Stimulated activated CD8-positive, alpha-beta memory T cell treated with anti-CD3 and anti-CD28 coated beads, Interleukin-2, amount 100 ng/mL, for 48 hours (primary cell): ENCODE measurements around the gene FSIP1.

ENCODE experiments used
- DNase-seq, 2 donors: peaks; one replicate each; pipeline ENCODE4 v3.0.0-alpha.2; 2020; ENCODE audit warnings: low read depth in 2 of 2

FSIP1 gene

GRCh38 chr15:39792025-39792843 is 9.6 kb upstream of the FSIP1 start:
- no peak for DNase-seq

- DNase-seq = no peak
Observed at GRCh38 chr15:39789736-39790135, 7.1 kb upstream of the FSIP1 start.

- DNase-seq = no peak
Observed at GRCh38 chr15:39788800-39789565, 6.3 kb upstream of the FSIP1 start.

GRCh38 chr15:39788108-39788507 is 5.5 kb upstream of the FSIP1 start:
- no peak for DNase-seq

- DNase-seq = no peak
Observed at GRCh38 chr15:39787479-39787878, 4.8 kb upstream of the FSIP1 start.

GRCh38 chr15:39786447-39787056 is 3.9 kb upstream of the FSIP1 start:
- DNase-seq = no peak

GRCh38 chr15:39785841-39786240 is 3.2 kb upstream of the FSIP1 start:
- DNase-seq = no peak

- no peak for DNase-seq
Observed at GRCh38 chr15:39785139-39785538, 2.5 kb upstream of the FSIP1 start.

- no peak for DNase-seq
Observed at GRCh38 chr15:39784638-39785037, 2.0 kb upstream of the FSIP1 start.

GRCh38 chr15:39784125-39784524 is 1.5 kb upstream of the FSIP1 start:
- DNase-seq = no peak

- DNase-seq = no peak
Observed at GRCh38 chr15:39783244-39783820, 691 bp upstream of the FSIP1 start.

- no peak for DNase-seq
Observed at GRCh38 chr15:39781967-39782302, 706 bp downstream of the FSIP1 start.

GRCh38 chr15:39781147-39781966 is 1.3 kb downstream of the FSIP1 start:
- no peak for DNase-seq

GRCh38 chr15:39778021-39778420 is 4.6 kb downstream of the FSIP1 start:
- DNase-seq = no peak

- DNase-seq = no peak
Observed at GRCh38 chr15:39777496-39777895, 5.1 kb downstream of the FSIP1 start.

GRCh38 chr15:39776068-39776467 is 6.6 kb downstream of the FSIP1 start:
- no peak for DNase-seq

- DNase-seq = no peak
Observed at GRCh38 chr15:39774688-39775267, 7.9 kb downstream of the FSIP1 start.

GRCh38 chr15:39770748-39771689 is 11.6 kb downstream of the FSIP1 start:
- DNase-seq = no peak

- no peak for DNase-seq
Observed at GRCh38 chr15:39767921-39768320, 14.7 kb downstream of the FSIP1 start.

- no peak for DNase-seq
Observed at GRCh38 chr15:39761006-39761405, 21.6 kb downstream of the FSIP1 start.
